Coronary artery (tissue), 2 donors: ENCODE results near the gene ABHD17B.

Experiments used
- DNase-seq: peaks from one replicate; pipeline ENCODE4 v3.0.0-alpha.2; 2017; ENCODE audit warnings: low spot score
- H3K27ac ChIP-seq, 2 donors: fragments of 200-600 bp; sonication (generic); one replicate each; pipeline ENCODE4 v1.5.1; 2016 to 2019
- H3K4me3 ChIP-seq: fragments of 200-600 bp; sonication (generic); 2 replicates; pipeline ENCODE4 v1.5.1; 2016; ENCODE audit warnings: mild to moderate bottlenecking, moderate library complexity
- CTCF ChIP-seq: fragments of 200-600 bp; sonication (generic); IDR thresholded peaks from one replicate; pipeline ENCODE4 v1.5.1; 2019; ENCODE audit warnings: antibody characterized with exemption

ABHD17B gene

GRCh38 chr9:71890042-71890679 is 20.8 kb downstream of the ABHD17B start:
- no peak overlapping the region for H3K4me3 ChIP-seq
- H3K27ac ChIP-seq = no peak overlapping the region
- DNase-seq = no peak
- no peak for TF ChIP-seq CTCF

GRCh38 chr9:71887362-71887761 is 23.6 kb downstream of the ABHD17B start:
- no peak for DNase-seq
- TF ChIP-seq CTCF = no peak
- H3K4me3 ChIP-seq = no peak overlapping the region
- no peak overlapping the region for H3K27ac ChIP-seq

GRCh38 chr9:71886541-71886940 is 24.5 kb downstream of the ABHD17B start:
- Histone ChIP-seq H3K27ac (no peak overlapping the region), H3K4me3 (no peak overlapping the region)
- no peak for TF ChIP-seq CTCF
- DNase-seq = no peak

GRCh38 chr9:71886015-71886414 is 25.0 kb downstream of the ABHD17B start:
- no peak overlapping the region for H3K27ac ChIP-seq
- TF ChIP-seq CTCF = no peak
- DNase-seq = no peak
- H3K4me3 ChIP-seq = no peak overlapping the region

- no peak overlapping the region for H3K27ac ChIP-seq
- TF ChIP-seq CTCF = no peak
- no peak overlapping the region for H3K4me3 ChIP-seq
- DNase-seq = no peak
Observed at GRCh38 chr9:71885467-71885866, 25.5 kb downstream of the ABHD17B start.

- DNase-seq = no peak
- no peak overlapping the region for H3K27ac ChIP-seq
- no peak overlapping the region for H3K4me3 ChIP-seq
- TF ChIP-seq CTCF = no peak
Observed at GRCh38 chr9:71884005-71884404, 27.0 kb downstream of the ABHD17B start.

- Histone ChIP-seq H3K4me3 (no peak overlapping the region), H3K27ac (no peak overlapping the region)
- no peak for TF ChIP-seq CTCF
- no peak for DNase-seq
Observed at GRCh38 chr9:71879644-71880174, 31.3 kb downstream of the ABHD17B start.
